ENCODE results near the gene PSD2.

DNA sequence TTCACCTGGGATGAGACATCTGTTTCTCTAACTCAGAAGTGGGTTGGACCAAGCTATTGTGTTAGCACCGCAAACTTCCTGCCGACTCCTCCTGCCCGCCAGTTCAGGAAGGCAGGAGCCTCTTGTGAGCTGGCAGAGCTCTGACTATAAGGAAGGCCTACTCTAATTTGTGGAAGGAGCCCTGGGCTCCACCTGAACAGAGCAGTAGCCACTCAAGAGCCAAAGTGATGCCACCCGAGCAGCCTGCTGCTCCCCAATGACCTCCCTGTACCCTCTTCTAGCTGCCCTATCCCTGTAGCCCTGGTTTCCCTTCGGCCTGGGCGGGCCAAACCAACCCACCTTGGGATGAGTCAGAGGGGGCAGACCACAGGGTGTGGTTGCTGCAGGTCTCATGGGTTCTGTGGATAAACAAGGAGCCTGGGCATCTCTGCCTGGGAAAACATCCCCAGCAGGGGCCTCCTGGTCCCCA is 81.6 kb downstream of the PSD2 start:
- TF ChIP-seq, protein P1, sequence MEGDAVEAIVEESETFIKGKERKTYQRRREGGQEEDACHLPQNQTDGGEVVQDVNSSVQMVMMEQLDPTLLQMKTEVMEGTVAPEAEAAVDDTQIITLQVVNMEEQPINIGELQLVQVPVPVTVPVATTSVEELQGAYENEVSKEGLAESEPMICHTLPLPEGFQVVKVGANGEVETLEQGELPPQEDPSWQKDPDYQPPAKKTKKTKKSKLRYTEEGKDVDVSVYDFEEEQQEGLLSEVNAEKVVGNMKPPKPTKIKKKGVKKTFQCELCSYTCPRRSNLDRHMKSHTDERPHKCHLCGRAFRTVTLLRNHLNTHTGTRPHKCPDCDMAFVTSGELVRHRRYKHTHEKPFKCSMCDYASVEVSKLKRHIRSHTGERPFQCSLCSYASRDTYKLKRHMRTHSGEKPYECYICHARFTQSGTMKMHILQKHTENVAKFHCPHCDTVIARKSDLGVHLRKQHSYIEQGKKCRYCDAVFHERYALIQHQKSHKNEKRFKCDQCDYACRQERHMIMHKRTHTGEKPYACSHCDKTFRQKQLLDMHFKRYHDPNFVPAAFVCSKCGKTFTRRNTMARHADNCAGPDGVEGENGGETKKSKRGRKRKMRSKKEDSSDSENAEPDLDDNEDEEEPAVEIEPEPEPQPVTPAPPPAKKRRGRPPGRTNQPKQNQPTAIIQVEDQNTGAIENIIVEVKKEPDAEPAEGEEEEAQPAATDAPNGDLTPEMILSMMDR (IDR thresholded peaks at IDR 0.05; ENCODE audit: insufficient read depth, low read length, poor library complexity, severe bottlenecking) = no peak
- TF ChIP-seq EZH2phosphoT487 (conservative IDR thresholded peaks at IDR 0.05; ENCODE audit: low read length) = no peak
